ENCODE data around the gene GFM1.

GFM1 gene

GRCh38 chr3:158617982-158618875 is 26.1 kb upstream of the GFM1 start:
- Histone ChIP-seq H3K27ac (ENCODE audit: low read depth, low read length) (no peak overlapping the region), H3K36me3 (ENCODE audit: low read length) (no peaks in the 10 kb centered on the region), H3K4me2 (ENCODE audit: low read depth, low read length, poor library complexity, severe bottlenecking) (no peak overlapping the region), H3K9me3 (ENCODE audit: insufficient read depth, low read length) (peaks cover 6% of the 10 kb centered on the region; the same call in 1 of the 2 replicates), H2AFZ (ENCODE audit: low read depth, low read length, severe bottlenecking) (no peak overlapping the region), H3F3A (ENCODE audit: insufficient read depth) (no peaks in the 10 kb centered on the region), H3K9me2 (replicated peaks; ENCODE audit: insufficient read depth, low read length) (no peaks in the 10 kb centered on the region), H4K20me1 (ENCODE audit: low read depth, low read length) (no peaks in the 10 kb centered on the region), H3K9ac (ENCODE audit: low read length) (no peak overlapping the region), H3K79me2 (ENCODE audit: insufficient read depth, low read length) (no peaks in the 10 kb centered on the region), H3K4me3 (ENCODE audit: insufficient read depth, low read length, poor library complexity, severe bottlenecking) (no peak overlapping the region), H3K27me3 (ENCODE audit: low read length) (no peaks in the 10 kb centered on the region)
- TF ChIP-seq EZH2phosphoT487 (conservative IDR thresholded peaks at IDR 0.05; ENCODE audit: low read length) (no peak), CTCF (IDR thresholded peaks at IDR 0.05; ENCODE audit: insufficient read depth, low read length, poor library complexity, severe bottlenecking) (no peak)

- H3K27me3 ChIP-seq (ENCODE audit: low read length), result no peaks in the 10 kb centered on the region
- no peak overlapping the region for H3K27ac ChIP-seq (ENCODE audit: low read depth, low read length)
- H3K4me3 ChIP-seq (ENCODE audit: insufficient read depth, low read length, poor library complexity, severe bottlenecking), result no peak overlapping the region
- H3K9me3 ChIP-seq (ENCODE audit: insufficient read depth, low read length), result no peaks in the 10 kb centered on the region; the same call in 1 of the 2 replicates
- no peak overlapping the region for H2AFZ ChIP-seq (ENCODE audit: low read depth, low read length, severe bottlenecking)
- H3K4me2 ChIP-seq (ENCODE audit: low read depth, low read length, poor library complexity, severe bottlenecking), result no peak overlapping the region
- H3K9me2 ChIP-seq (replicated peaks; ENCODE audit: insufficient read depth, low read length), result no peaks in the 10 kb centered on the region
- H3K79me2 ChIP-seq (ENCODE audit: insufficient read depth, low read length), result no peaks in the 10 kb centered on the region
- no peaks in the 10 kb centered on the region for H3F3A ChIP-seq (ENCODE audit: insufficient read depth)
- H4K20me1 ChIP-seq (ENCODE audit: low read depth, low read length), result no peaks in the 10 kb centered on the region
- no peak for TF ChIP-seq EZH2phosphoT487 (conservative IDR thresholded peaks at IDR 0.05; ENCODE audit: low read length)
- no peak for TF ChIP-seq CTCF (IDR thresholded peaks at IDR 0.05; ENCODE audit: insufficient read depth, low read length, poor library complexity, severe bottlenecking)
- no peaks in the 10 kb centered on the region for H3K36me3 ChIP-seq (ENCODE audit: low read length)
- H3K9ac ChIP-seq (ENCODE audit: low read length), result no peak overlapping the region
Measured at GRCh38 chr3:158625881-158626280, 18.4 kb upstream of the GFM1 start.

GRCh38 chr3:158631981-158632380 is 12.3 kb upstream of the GFM1 start:
- no peaks in the 10 kb centered on the region for H3K27me3 ChIP-seq (ENCODE audit: low read length)
- H3K4me2 ChIP-seq (ENCODE audit: low read depth, low read length, poor library complexity, severe bottlenecking), result no peak overlapping the region
- no peak overlapping the region for H3K4me3 ChIP-seq (ENCODE audit: insufficient read depth, low read length, poor library complexity, severe bottlenecking)

More at GRCh38 chr3:158631981-158632380, 12.3 kb upstream of the GFM1 start:
- Histone ChIP-seq H3K9me3 (ENCODE audit: insufficient read depth, low read length) (no peaks in the 10 kb centered on the region), H2AFZ (ENCODE audit: low read depth, low read length, severe bottlenecking) (no peak overlapping the region), H3K9ac (ENCODE audit: low read length) (no peak overlapping the region), H3K27ac (ENCODE audit: low read depth, low read length) (no peak overlapping the region), H3F3A (ENCODE audit: insufficient read depth) (no peaks in the 10 kb centered on the region), H3K36me3 (ENCODE audit: low read length) (no peaks in the 10 kb centered on the region), H3K79me2 (ENCODE audit: insufficient read depth, low read length) (no peaks in the 10 kb centered on the region), H3K9me2 (replicated peaks; ENCODE audit: insufficient read depth, low read length) (no peaks in the 10 kb centered on the region), H4K20me1 (ENCODE audit: low read depth, low read length) (no peaks in the 10 kb centered on the region)
- TF ChIP-seq EZH2phosphoT487 (conservative IDR thresholded peaks at IDR 0.05; ENCODE audit: low read length) (no peak), CTCF (IDR thresholded peaks at IDR 0.05; ENCODE audit: insufficient read depth, low read length, poor library complexity, severe bottlenecking) (no peak)
